Measurements from ENCODE around the gene TXNL4B. TPM values are rescaled to one million over a fixed set of nuclear protein-coding genes. Genes with fewer than 3 reads are reported as not detected.
A peak's percentile ranks its signal among the peaks of the same experiment; 100 is the strongest.

Gene TXNL4B
- 16.1 TPM for total RNA-seq
- 11.9 TPM for polyA plus RNA-seq (ENCODE audit: insufficient read depth, low read depth, low replicate concordance)
- long read RNA-seq, donor 1, transcript TXNL4B-201 (4 exons, 2,556 nt): major isoform, 5 of 5 reads
- long read RNA-seq, donor 1, partial matches to known transcripts: 0 of 5 reads
- long read RNA-seq, donor 1, other reads (novel, unspliced or antisense): 0 of 5 reads
- long read RNA-seq, donor 2, transcript TXNL4B-201 (4 exons, 2,556 nt): major isoform, 9 of 51 reads
- long read RNA-seq, donor 2, partial matches to known transcripts: 42 of 51 reads
- long read RNA-seq, donor 2, other reads (novel, unspliced or antisense): 0 of 51 reads
- long read RNA-seq, donor 3, transcript TXNL4B-201 (4 exons, 2,556 nt): major isoform, 6 of 6 reads
- long read RNA-seq, donor 3, partial matches to known transcripts: 0 of 6 reads
- long read RNA-seq, donor 3, other reads (novel, unspliced or antisense): 0 of 6 reads
- long read RNA-seq, donor 4, partial matches to known transcripts: 0 of 3 reads
- long read RNA-seq, donor 4, other reads (novel, unspliced or antisense): 0 of 3 reads
- long read RNA-seq, donor 5: 0 reads
- long read RNA-seq, donor 6, partial matches to known transcripts: 0 of 3 reads
- long read RNA-seq, donor 6, other reads (novel, unspliced or antisense): 0 of 3 reads
- long read RNA-seq, donor 7, transcript TXNL4B-201 (4 exons, 2,556 nt): major isoform, 7 of 16 reads
- long read RNA-seq, donor 7, partial matches to known transcripts: 2 of 16 reads
- long read RNA-seq, donor 7, other reads (novel, unspliced or antisense): 7 of 16 reads
- long read RNA-seq, donor 8, partial matches to known transcripts: 0 of 3 reads
- long read RNA-seq, donor 8, other reads (novel, unspliced or antisense): 0 of 3 reads
- long read RNA-seq, donor 9, partial matches to known transcripts: 0 of 2 reads
- long read RNA-seq, donor 9, other reads (novel, unspliced or antisense): 0 of 2 reads
- long read RNA-seq, donor 10, partial matches to known transcripts: 0 of 5 reads
- long read RNA-seq, donor 10, other reads (novel, unspliced or antisense): 0 of 5 reads

GRCh38 chr16:72093448-72094265 lies at the start of gene TXNL4B, which contains the start of gene DHX38:
TXNL4B (minus strand) TSS chr16:72093620; CDS start chr16:72090749, 2,871 bp downstream.
DHX38 (plus strand) TSS chr16:72093847; CDS start chr16:72096158, 2,311 bp downstream.
- Histone ChIP-seq H3K27me3 (ENCODE audit: control insufficient read depth, insufficient read depth, low read length) (no peaks in the 10 kb centered on the region), H3K9me3 (ENCODE audit: control insufficient read depth in 2 of 3, insufficient read depth in 1 of 3, low read length in 3 of 3) (no peaks in the 10 kb centered on the region), H3K4me3 (ENCODE audit: low read length in 3 of 3) (peak within 1 kb of the TSS; percentile 81 to 89 (median 85)), H3K27ac (ENCODE audit: low read depth in 2 of 2, low read length in 2 of 2) (peak within 1 kb of the TSS; percentile 81 to 86), H3K9ac (ENCODE audit: low read length in 3 of 3) (peak within 1 kb of the TSS; percentile 64 to 95 (median 88)), H3K4me1 (ENCODE audit: control insufficient read depth in 2 of 3, insufficient read depth in 2 of 3, low read depth in 1 of 3, low read length in 3 of 3) (peaks cover 2 to 20% (median 8%) of the 10 kb centered on the region in 3 donors), H3K36me3 (ENCODE audit: control insufficient read depth in 2 of 3, insufficient read depth in 3 of 3, low read length in 3 of 3) (peaks cover 4 to 35% (median 19%) of the 10 kb centered on the region in 3 donors)
- TF ChIP-seq CTCF (IDR thresholded peaks at IDR 0.05; ENCODE audit: borderline replicate concordance, extremely low read depth, insufficient read depth): no peak
- DNase-seq (peak; percentile 97 to 100 (median 98)), FAIRE-seq (peak; percentile 99)
- intact Hi-C loops (cut with DNase I): no loop called here

GRCh38 chr16:72142476-72142875 lies 49.1 kb upstream of the TXNL4B start:
- Histone ChIP-seq H3K4me1 (ENCODE audit: control insufficient read depth in 2 of 3, insufficient read depth in 2 of 3, low read depth in 1 of 3, low read length in 3 of 3) (no peaks in the 10 kb centered on the region), H3K27me3 (ENCODE audit: control insufficient read depth, insufficient read depth, low read length) (no peaks in the 10 kb centered on the region), H3K27ac (ENCODE audit: low read depth in 2 of 2, low read length in 2 of 2) (no peak overlapping the region), H3K36me3 (ENCODE audit: control insufficient read depth in 2 of 3, insufficient read depth in 3 of 3, low read length in 3 of 3) (no peaks in the 10 kb centered on the region), H3K4me3 (ENCODE audit: low read length in 3 of 3) (no peak overlapping the region), H3K9ac (ENCODE audit: low read length in 3 of 3) (no peak overlapping the region), H3K9me3 (ENCODE audit: control insufficient read depth in 2 of 3, insufficient read depth in 1 of 3, low read length in 3 of 3) (no peaks in the 10 kb centered on the region)
- FAIRE-seq (no peak), DNase-seq (no peak)
- TF ChIP-seq CTCF (IDR thresholded peaks at IDR 0.05; ENCODE audit: borderline replicate concordance, extremely low read depth, insufficient read depth): no peak
- intact Hi-C loops (cut with DNase I): no loop called here

GRCh38 chr16:72139908-72140307 lies 46.5 kb upstream of the TXNL4B start:
- Histone ChIP-seq H3K27ac (ENCODE audit: low read depth in 2 of 2, low read length in 2 of 2) (no peak overlapping the region), H3K9me3 (ENCODE audit: control insufficient read depth in 2 of 3, insufficient read depth in 1 of 3, low read length in 3 of 3) (no peaks in the 10 kb centered on the region), H3K36me3 (ENCODE audit: control insufficient read depth in 2 of 3, insufficient read depth in 3 of 3, low read length in 3 of 3) (no peaks in the 10 kb centered on the region), H3K27me3 (ENCODE audit: control insufficient read depth, insufficient read depth, low read length) (no peaks in the 10 kb centered on the region), H3K9ac (ENCODE audit: low read length in 3 of 3) (no peak overlapping the region), H3K4me3 (ENCODE audit: low read length in 3 of 3) (no peak overlapping the region), H3K4me1 (ENCODE audit: control insufficient read depth in 2 of 3, insufficient read depth in 2 of 3, low read depth in 1 of 3, low read length in 3 of 3) (no peaks in the 10 kb centered on the region)
- no peak for FAIRE-seq
- DNase-seq: no peak
- TF ChIP-seq CTCF (IDR thresholded peaks at IDR 0.05; ENCODE audit: borderline replicate concordance, extremely low read depth, insufficient read depth): no peak
- intact Hi-C loops (cut with DNase I): no loop called here
